GM12878 (cell line): ENCODE data around the gene DOK1. TPM values are rescaled to one million over a fixed set of nuclear protein-coding genes. Genes with fewer than 3 reads are reported as not detected.

Experiments used
- BACH1 ChIP-seq: fragments of 450-650 bp; IDR thresholded peaks from 2 replicates; pipeline ENCODE4 v1.6.1; 2017; ENCODE audit warnings: mild to moderate bottlenecking, borderline replicate concordance
- CEBPB ChIP-seq, 2 experiments: fragments of 150-350 bp in 1 of 2; IDR thresholded peaks; 2 replicates each; pipeline ENCODE4 v1.6.1; 2012 to 2014; ENCODE audit warnings: low read depth in 2 of 2, low read length in 2 of 2, borderline replicate concordance in 1 of 2, inconsistent platforms in 1 of 2
- CHD4 ChIP-seq: fragments of 200-600 bp; sonication (generic); IDR thresholded peaks from 2 replicates; pipeline ENCODE4 v1.6.1; 2016; ENCODE audit warnings: mild to moderate bottlenecking
- CREB1 ChIP-seq: IDR thresholded peaks from 2 replicates; pipeline ENCODE4 v1.6.1; 2012; ENCODE audit warnings: low read depth, mild to moderate bottlenecking, inconsistent platforms
- E4F1 ChIP-seq: fragments of 450-650 bp; IDR thresholded peaks from 2 replicates; pipeline ENCODE4 v1.6.1; 2018; ENCODE audit warnings: borderline replicate concordance, mild to moderate bottlenecking; ENCODE audit not compliant: partially characterized antibody
- HDGF ChIP-seq: fragments of 450-650 bp; IDR thresholded peaks from 2 replicates; pipeline ENCODE4 v1.6.1; 2016; ENCODE audit warnings: antibody characterized with exemption
- MEF2B ChIP-seq: fragments of 450-650 bp; IDR thresholded peaks from 2 replicates; pipeline ENCODE4 v1.6.1; 2018; ENCODE audit warnings: mild to moderate bottlenecking, moderate library complexity; ENCODE audit not compliant: partially characterized antibody, poor library complexity, severe bottlenecking
- MTA3 ChIP-seq: IDR thresholded peaks from 2 replicates; pipeline ENCODE4 v1.6.1; 2012; ENCODE audit warnings: low read length, inconsistent platforms, borderline replicate concordance
- MYB ChIP-seq: fragments of 150-350 bp; IDR thresholded peaks from 2 replicates; pipeline ENCODE4 v1.6.1; 2014; ENCODE audit warnings: mild to moderate bottlenecking, low read depth, low read length, borderline replicate concordance
- NFIC ChIP-seq: IDR thresholded peaks from 2 replicates; pipeline ENCODE4 v1.6.1; 2012; ENCODE audit warnings: low read depth, mild to moderate bottlenecking, inconsistent platforms, low read length, moderate library complexity
- NR2C1 ChIP-seq: fragments of 450-650 bp; IDR thresholded peaks from 2 replicates; pipeline ENCODE4 v1.6.1; 2017; ENCODE audit warnings: antibody characterized with exemption, mild to moderate bottlenecking, moderate library complexity
- PAX5 ChIP-seq: IDR thresholded peaks from 2 replicates; pipeline ENCODE4 v1.6.1; 2011; ENCODE audit warnings: low read depth, low read length, borderline replicate concordance
- PAX8 ChIP-seq: fragments of 450-650 bp; IDR thresholded peaks from 2 replicates; pipeline ENCODE4 v1.6.1; 2017; ENCODE audit warnings: mild to moderate bottlenecking, moderate library complexity
- PKNOX1 ChIP-seq: fragments of 450-650 bp; IDR thresholded peaks from 2 replicates; pipeline ENCODE4 v1.6.1; 2016; ENCODE audit warnings: mild to moderate bottlenecking
- PML ChIP-seq: IDR thresholded peaks from 2 replicates; pipeline ENCODE4 v1.6.1; 2012; ENCODE audit warnings: low read length, inconsistent platforms
- RBBP5 ChIP-seq: fragments of 200-600 bp; sonication (generic); conservative IDR thresholded peaks from 2 replicates; pipeline ENCODE4 v1.6.1; 2016
- RUNX3 ChIP-seq: IDR thresholded peaks from 2 replicates; pipeline ENCODE4 v1.6.1; 2012; ENCODE audit warnings: low read length, inconsistent platforms
- ZNF687 ChIP-seq: fragments of 450-650 bp; IDR thresholded peaks from 2 replicates; pipeline ENCODE4 v1.6.1; 2017; ENCODE audit warnings: mild to moderate bottlenecking, moderate library complexity
- polyA plus RNA-seq, 11 experiments: library from polyadenylated mRNA; depleted of rRNA in 4 of 11; unstranded in 6 of 11; stranded (reverse) in 5 of 11; fragments of >200 nt; fragmentation: Nextera tagmentation in 4 of 11; fragmentation: Illumina TruSeq in 1 of 11; extraction: Ambion mirVana in 4 of 11; extraction: Trizol in 1 of 11; gene quantifications; 1 replicate in 1 of 11; 2 replicates in 10 of 11; pipeline versions ENCODE4 v1.2.1 to v1.2.3, GENCODE V29; 2011 to 2016; ENCODE audit warnings: inconsistent platforms in 2 of 11, missing spikeins in 2 of 11, low read depth in 1 of 11
- total RNA-seq, 4 experiments: library from RNA; depleted of rRNA in 3 of 4; stranded (reverse); fragments of >200 nt in 3 of 4; fragmentation: Illumina TruSeq in 1 of 4; extraction: Trizol in 1 of 4; gene quantifications; 2 replicates each; pipeline versions ENCODE4 v1.2.1 to v1.2.3, GENCODE V29; 2013 to 2021

Gene DOK1
- total and polyA plus RNA-seq, 10 of the 15 experiments (the other 5 are each of a cell fraction or from before 2014, with no cell fraction given), result 1.4 to 104 (median 59.7) TPM

- TF ChIP-seq ZNF687, result peak; percentile 32; the same call in 1 of the 2 replicates
- no peak for TF ChIP-seq PAX5
- TF ChIP-seq PKNOX1, result no peak
- no peak for TF ChIP-seq E4F1
- no peak for TF ChIP-seq PAX8
- TF ChIP-seq MTA3, result no peak
- TF ChIP-seq MEF2B, result no peak
- TF ChIP-seq PML, result no peak
- TF ChIP-seq BACH1, result 0 out of 2 replicates have a peak, but pooled peaks have one; percentile 35
- TF ChIP-seq RUNX3, result no peak
- TF ChIP-seq RBBP5, result no peak
- no peak for TF ChIP-seq CHD4
- no peak for TF ChIP-seq NFIC
- no peak for TF ChIP-seq CEBPB (IDR thresholded peaks at IDR 0.05; ENCODE audit: borderline replicate concordance in 1 of 2, low read depth in 2 of 2, low read length in 2 of 2)
- TF ChIP-seq CREB1, result no peak
- TF ChIP-seq NR2C1, result peak; percentile 44; the same call in 1 of the 2 replicates
- no peak; the same call in 1 of the 2 replicates for TF ChIP-seq HDGF
- no peak for TF ChIP-seq MYB
- TF ChIP-seq, all 136 proteins: peak for 36
These were observed at the start of gene DOK1, which contains the start of gene LOXL3 (continued) for GRCh38 chr2:74553892-74554819.
